A204.1 (cell line): Measurements from ENCODE around the gene HAAO.
"Not testable (repeated sequence)": the region's sequence is repeated elsewhere in the genome, so short reads cannot be mapped to it uniquely, and the experiment has no call there.

Source experiments
- FAIRE-seq: peaks from 2 replicates; lab custom pipeline; 2012; peaks lifted over from hg19 to GRCh38; lab: Jason Lieb, UNC

Gene HAAO

DNA sequence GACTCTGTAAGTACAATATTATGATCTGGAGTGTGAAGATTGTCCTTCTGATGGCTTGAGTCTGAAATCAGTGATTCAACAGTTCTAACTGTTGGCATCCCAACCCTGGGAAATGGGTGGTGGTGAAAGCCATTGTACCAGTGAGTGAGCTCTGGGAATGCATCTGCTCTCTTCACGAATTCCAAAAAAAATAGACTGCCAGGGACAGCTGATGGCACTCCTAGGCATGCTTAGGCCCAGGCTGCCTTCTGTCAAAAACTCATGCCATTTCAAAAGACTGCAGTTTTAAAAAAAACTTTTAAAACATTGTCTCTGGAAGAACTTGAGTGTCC is 48.8 kb downstream of the HAAO start:
- FAIRE-seq: no peak

- peak; percentile 3 for FAIRE-seq
Observed at GRCh38 chr2:42742740-42743658, 49.4 kb downstream of the HAAO start.

- no peak for FAIRE-seq
Observed at GRCh38 chr2:42741140-42741539, 51.2 kb downstream of the HAAO start.

DNA sequence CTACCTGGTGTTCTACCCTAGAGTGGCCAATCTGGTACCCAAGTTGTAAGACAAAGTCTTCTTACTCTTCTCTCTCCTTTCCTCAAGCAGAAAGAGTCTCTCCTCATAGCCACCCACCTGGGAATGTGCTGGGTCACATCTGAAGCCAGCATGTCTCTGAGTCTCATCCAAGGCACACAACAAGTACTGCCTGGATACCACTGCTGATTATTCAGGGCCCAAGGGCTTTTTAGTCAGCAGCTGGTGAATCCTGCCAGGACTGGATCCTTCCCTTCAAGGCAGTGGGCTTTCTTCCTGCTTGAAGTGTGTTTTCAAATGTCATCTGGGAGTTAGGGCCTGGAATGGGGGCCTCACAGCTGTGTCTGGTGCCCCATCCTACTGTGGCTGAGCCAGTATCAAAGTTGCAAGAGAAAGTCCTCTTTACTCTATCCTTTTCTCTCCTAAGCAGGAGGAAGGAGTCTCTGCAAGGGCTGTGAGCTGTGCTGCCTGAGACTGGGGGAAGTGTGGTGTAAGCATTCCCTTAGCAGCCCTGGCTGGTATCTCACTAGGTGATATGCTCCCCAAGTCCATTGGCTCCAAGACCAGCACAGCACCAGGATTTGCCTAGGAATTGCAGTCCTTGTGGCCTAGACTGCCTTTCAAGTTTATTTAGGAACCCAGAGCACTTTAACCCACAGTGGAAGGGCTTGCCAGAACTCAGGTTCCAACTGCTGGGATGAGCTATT is 55.6 kb downstream of the HAAO start:
- no peak for FAIRE-seq

DNA sequence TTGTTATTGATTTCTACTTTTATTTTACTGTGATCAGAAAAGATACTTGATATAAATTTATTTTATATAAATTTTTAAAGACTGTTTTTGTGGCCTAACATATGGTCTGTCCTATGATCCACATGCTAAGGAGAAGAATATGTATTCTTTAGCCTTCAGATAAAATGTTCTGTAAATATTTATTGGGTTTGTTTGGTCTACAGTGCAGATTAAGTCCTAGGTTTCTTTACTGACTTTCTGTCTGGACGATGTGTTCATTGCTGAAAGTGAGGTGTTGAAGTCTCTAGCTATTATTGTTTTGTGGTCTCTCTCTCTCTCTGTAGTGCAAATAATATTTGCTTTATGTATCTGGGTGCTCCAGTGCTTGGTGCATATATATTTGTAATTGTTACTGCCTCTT is 58.5 kb downstream of the HAAO start:
- FAIRE-seq: no peak

GRCh38 chr2:42731316-42731715 is 61.1 kb downstream of the HAAO start:
- FAIRE-seq: not testable (repeated sequence)

DNA sequence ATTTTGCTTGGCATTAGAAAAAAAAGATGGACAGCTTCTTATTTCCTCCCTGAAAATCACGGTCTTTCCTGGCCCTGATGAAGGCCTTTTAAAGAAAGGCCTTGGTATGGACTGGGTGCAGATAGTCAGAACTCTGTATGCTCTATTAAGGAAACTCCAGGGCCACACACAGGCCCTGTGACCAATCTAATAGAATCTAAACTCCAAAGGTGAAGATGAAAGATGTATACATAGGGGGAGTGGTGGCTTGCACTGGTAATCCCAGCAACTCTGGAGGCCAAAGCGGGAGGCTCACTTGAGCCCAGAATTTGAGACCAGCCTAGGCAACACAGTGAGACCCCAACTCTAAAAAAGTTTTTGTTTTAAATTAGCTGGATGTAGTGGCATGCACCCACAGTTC is 65.7 kb downstream of the HAAO start:
- no peak for FAIRE-seq

DNA sequence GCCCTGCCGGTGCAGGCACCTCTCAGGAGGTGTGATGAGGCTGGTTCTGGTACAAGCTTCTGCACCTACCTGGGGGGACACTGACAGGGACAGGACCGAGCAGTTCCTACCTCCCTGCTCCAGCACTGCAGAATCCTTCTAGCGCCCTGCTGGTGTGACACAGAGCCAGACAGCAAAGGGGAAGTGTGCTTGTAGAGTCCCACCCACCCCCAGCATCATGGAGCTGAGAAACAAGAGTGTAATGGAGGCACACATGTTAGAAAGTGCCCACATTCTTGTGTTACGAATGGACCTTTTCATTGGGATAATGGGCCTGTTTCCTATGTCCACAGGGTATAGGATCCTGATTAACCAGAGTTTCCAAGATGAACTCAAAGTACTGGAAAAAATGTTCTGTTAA is 66.7 kb downstream of the HAAO start:
- no peak for FAIRE-seq

- FAIRE-seq: no peak
Observed at GRCh38 chr2:42724886-42725285, 67.5 kb downstream of the HAAO start.

GRCh38 chr2:42723465-42723864 is 68.9 kb downstream of the HAAO start:
- no peak for FAIRE-seq

DNA sequence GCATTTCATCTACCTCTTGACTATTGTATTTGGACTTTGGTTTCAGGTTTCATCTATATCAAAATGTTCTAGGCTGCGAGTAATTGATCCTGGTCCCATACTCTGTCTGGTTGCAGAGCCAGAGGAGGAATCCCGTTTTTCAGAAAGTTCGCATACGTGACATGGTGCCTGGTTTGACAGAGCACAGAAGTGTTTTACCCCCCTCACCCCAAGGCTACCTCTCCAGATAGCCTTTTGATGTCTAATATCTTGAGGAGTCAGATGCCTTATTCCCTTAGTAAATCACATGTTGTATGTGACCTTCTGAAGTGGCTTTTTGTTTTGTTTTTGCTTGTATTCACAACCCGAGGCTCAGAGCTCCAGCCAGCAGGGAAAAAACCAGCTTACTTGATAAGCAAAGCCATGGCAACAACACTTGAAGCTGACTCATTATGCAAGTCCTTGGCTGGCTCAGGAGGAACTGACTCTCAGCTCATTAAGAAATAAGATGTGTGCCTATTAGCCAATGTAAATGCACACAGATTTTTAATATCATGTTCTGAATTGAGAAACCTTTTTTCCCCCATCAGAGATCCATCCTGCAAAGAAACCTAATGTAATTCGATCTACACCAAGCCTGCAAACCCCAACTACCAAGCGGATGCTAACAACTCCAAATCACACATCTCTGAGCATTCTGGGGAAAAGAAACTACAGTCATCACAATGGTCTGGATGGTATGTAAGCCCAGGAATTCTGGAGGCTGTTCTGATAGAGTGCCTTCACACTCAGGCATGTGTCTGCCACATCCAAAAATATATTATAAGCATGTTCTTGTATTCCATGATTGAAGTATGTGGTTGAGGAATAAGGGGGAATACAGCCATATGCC is 69.8 kb downstream of the HAAO start:
- no peak for FAIRE-seq

DNA sequence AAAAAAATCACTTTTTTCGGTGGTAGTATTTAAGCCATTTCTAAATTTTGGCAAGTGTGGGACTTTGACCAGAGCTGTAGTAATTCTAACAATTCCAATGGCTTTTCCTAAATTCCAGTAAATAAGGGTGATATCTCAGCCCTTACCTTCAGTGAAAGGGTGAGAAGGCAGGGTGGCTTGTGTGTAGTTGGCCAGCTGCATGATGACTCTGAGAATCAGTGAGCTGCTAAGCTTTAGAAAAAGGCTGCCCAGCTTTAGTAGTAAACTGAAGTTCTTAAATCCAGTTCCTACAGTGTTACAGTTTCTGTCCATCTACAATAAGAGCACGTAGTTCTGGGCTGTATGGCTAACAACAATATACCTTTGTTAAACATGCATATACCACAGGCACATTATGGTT is 70.5 kb downstream of the HAAO start:
- no peak for FAIRE-seq
